Esophagus squamous epithelium (tissue), 4 donors: Measurements from ENCODE around the gene CALHM1.

Experiments
- POLR2A ChIP-seq, 4 donors: fragments of 450-650 bp; IDR thresholded peaks; one replicate each; pipeline ENCODE4 v1.6.1; 2017; ENCODE audit warnings: antibody characterized with exemption in 4 of 4, mild to moderate bottlenecking in 4 of 4, moderate library complexity in 3 of 4
- TF ChIP-seq, protein P1 (sequence below), 6 experiments: fragments of 450-650 bp in 4 of 6; fragments of 200-600 bp in 2 of 6; sonication (generic) in 2 of 6; IDR thresholded peaks; one replicate each; pipeline ENCODE4 v1.5.1; 2016 to 2019; ENCODE audit warnings: antibody characterized with exemption in 6 of 6, mild to moderate bottlenecking in 4 of 6, moderate library complexity in 4 of 6

DNA sequence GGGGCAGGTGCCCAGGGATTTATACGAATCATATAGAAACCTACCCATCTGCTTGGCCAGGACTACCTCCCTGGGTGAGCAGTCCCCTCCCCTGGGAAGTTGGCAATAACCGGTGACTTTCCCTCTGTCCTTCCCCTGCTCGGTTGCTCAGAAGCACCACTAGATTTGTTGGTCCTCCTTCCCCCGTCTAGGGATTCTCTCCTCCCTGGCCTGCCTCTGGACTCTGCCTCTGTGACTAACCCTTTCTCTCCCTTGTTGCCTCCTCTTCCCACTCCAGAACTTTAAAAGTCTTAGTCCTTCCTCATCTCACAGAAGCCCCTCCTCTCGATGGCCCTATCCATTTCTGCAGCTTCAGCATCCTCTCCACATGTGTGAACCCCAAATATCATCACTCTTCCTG is 10.5 kb upstream of the CALHM1 start:
- TF ChIP-seq, protein P1, sequence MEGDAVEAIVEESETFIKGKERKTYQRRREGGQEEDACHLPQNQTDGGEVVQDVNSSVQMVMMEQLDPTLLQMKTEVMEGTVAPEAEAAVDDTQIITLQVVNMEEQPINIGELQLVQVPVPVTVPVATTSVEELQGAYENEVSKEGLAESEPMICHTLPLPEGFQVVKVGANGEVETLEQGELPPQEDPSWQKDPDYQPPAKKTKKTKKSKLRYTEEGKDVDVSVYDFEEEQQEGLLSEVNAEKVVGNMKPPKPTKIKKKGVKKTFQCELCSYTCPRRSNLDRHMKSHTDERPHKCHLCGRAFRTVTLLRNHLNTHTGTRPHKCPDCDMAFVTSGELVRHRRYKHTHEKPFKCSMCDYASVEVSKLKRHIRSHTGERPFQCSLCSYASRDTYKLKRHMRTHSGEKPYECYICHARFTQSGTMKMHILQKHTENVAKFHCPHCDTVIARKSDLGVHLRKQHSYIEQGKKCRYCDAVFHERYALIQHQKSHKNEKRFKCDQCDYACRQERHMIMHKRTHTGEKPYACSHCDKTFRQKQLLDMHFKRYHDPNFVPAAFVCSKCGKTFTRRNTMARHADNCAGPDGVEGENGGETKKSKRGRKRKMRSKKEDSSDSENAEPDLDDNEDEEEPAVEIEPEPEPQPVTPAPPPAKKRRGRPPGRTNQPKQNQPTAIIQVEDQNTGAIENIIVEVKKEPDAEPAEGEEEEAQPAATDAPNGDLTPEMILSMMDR (IDR thresholded peaks at IDR 0.05), result no peak
- TF ChIP-seq POLR2A (IDR thresholded peaks at IDR 0.05), result no peak
